ENCODE results near the gene SERTAD1.
A peak's percentile ranks its signal among the peaks of the same experiment; 100 is the strongest.
"Not testable (repeated sequence)": the region's sequence is repeated elsewhere in the genome, so short reads cannot be mapped to it uniquely, and the experiment has no call there.

The SERTAD1 gene

GRCh38 chr19:40463587-40464037 lies 37.8 kb upstream of the SERTAD1 start:
- H3K4me3 ChIP-seq (ENCODE audit: low read depth, low read length); H3K9me3 ChIP-seq (ENCODE audit: control insufficient read depth, insufficient read depth, low read length); H3K36me3 ChIP-seq (ENCODE audit: control insufficient read depth, insufficient read depth, low read length); H3K4me1 ChIP-seq (ENCODE audit: control insufficient read depth, insufficient read depth, low read length); H3K9ac ChIP-seq (ENCODE audit: low read depth, low read length): not testable (repeated sequence)
- H3K27me3 ChIP-seq (ENCODE audit: control insufficient read depth, insufficient read depth, low read length): peaks cover 23% of the 10 kb centered on the region

DNA sequence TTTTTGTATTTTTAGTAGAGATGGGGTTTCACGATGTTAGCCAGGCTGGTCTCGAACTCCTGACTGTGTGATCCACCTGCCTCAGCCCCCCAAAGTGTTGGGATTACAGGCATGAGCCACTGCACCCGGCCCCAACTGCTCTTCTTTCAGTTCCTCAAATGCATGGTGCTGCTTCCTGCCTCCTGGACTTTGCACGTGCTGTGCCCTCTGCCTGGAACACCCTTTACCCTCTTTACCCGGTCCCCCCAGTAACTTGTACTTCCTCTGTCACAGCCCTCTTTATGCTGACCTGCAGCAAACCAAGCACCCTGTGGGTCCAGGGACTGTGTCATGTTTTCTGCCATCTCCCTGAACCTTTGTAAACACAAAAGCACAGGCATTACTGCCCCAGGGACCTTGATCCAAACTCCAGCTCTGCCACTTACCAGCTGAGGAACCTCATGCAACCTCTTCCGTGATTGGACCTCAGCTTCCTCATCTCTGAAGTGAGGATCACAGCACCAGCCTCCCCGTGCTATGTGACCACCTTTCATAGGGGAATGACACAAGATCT lies 36.0 kb upstream of the SERTAD1 start:
- Histone ChIP-seq H3K9ac (ENCODE audit: low read depth, low read length) (no peak overlapping the region), H3K9me3 (ENCODE audit: control insufficient read depth, insufficient read depth, low read length) (no peaks in the 10 kb centered on the region), H3K27me3 (ENCODE audit: control insufficient read depth, insufficient read depth, low read length) (peaks cover 8% of the 10 kb centered on the region), H3K36me3 (ENCODE audit: control insufficient read depth, insufficient read depth, low read length) (no peaks in the 10 kb centered on the region), H3K4me3 (ENCODE audit: low read depth, low read length) (no peak overlapping the region), H3K4me1 (ENCODE audit: control insufficient read depth, insufficient read depth, low read length) (peaks cover 3% of the 10 kb centered on the region)

GRCh38 chr19:40460185-40460584 lies 34.4 kb upstream of the SERTAD1 start:
- Histone ChIP-seq H3K27me3 (ENCODE audit: control insufficient read depth, insufficient read depth, low read length) (no peaks in the 10 kb centered on the region), H3K4me3 (ENCODE audit: low read depth, low read length) (no peak overlapping the region), H3K9me3 (ENCODE audit: control insufficient read depth, insufficient read depth, low read length) (no peaks in the 10 kb centered on the region), H3K36me3 (ENCODE audit: control insufficient read depth, insufficient read depth, low read length) (no peaks in the 10 kb centered on the region), H3K9ac (ENCODE audit: low read depth, low read length) (no peak overlapping the region), H3K4me1 (ENCODE audit: control insufficient read depth, insufficient read depth, low read length) (no peaks in the 10 kb centered on the region)

- H3K27me3 ChIP-seq (ENCODE audit: control insufficient read depth, insufficient read depth, low read length): no peaks in the 10 kb centered on the region
- no peaks in the 10 kb centered on the region for H3K4me1 ChIP-seq (ENCODE audit: control insufficient read depth, insufficient read depth, low read length)
- no peaks in the 10 kb centered on the region for H3K36me3 ChIP-seq (ENCODE audit: control insufficient read depth, insufficient read depth, low read length)
- H3K9me3 ChIP-seq (ENCODE audit: control insufficient read depth, insufficient read depth, low read length): no peaks in the 10 kb centered on the region
- no peak overlapping the region for H3K9ac ChIP-seq (ENCODE audit: low read depth, low read length)
- no peak overlapping the region for H3K4me3 ChIP-seq (ENCODE audit: low read depth, low read length)
Measured at GRCh38 chr19:40458597-40458974, 32.8 kb upstream of the SERTAD1 start.

DNA sequence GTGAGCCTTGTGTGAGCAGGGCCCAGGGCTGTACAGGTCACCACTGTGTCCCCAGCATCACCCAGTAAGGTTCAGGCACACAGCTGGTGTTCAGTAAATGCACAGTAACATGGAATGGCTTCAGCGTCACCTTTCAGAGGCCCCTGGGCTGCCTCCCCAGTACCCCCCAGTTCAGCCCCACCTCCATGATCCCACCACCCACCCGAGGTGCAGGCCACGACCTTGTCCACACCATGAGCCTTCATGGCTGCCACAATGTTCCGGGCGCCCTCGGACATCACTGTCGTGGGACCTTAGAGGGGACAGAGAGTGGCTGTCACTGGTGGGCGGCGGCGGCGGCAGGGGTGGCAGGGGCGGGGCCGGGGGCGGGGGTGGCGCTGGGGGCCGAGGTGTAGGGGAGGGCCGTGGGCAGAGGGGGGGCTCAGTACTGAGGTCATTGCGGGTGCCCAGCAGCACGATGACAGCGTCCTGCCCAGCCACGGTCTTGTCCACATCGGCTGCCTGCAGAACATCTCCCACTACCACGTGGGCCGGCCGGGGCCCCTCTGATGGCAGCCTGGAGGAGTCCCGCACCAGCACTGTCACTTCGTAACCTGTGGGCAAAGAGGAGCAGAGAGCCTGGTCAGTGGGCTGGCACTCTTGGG lies 32.3 kb upstream of the SERTAD1 start:
- no peak overlapping the region for H3K4me3 ChIP-seq (ENCODE audit: low read depth, low read length)
- no peaks in the 10 kb centered on the region for H3K27me3 ChIP-seq (ENCODE audit: control insufficient read depth, insufficient read depth, low read length)
- H3K4me1 ChIP-seq (ENCODE audit: control insufficient read depth, insufficient read depth, low read length): no peaks in the 10 kb centered on the region
- H3K9ac ChIP-seq (ENCODE audit: low read depth, low read length): no peak overlapping the region
- H3K36me3 ChIP-seq (ENCODE audit: control insufficient read depth, insufficient read depth, low read length): no peaks in the 10 kb centered on the region
- no peaks in the 10 kb centered on the region for H3K9me3 ChIP-seq (ENCODE audit: control insufficient read depth, insufficient read depth, low read length)

DNA sequence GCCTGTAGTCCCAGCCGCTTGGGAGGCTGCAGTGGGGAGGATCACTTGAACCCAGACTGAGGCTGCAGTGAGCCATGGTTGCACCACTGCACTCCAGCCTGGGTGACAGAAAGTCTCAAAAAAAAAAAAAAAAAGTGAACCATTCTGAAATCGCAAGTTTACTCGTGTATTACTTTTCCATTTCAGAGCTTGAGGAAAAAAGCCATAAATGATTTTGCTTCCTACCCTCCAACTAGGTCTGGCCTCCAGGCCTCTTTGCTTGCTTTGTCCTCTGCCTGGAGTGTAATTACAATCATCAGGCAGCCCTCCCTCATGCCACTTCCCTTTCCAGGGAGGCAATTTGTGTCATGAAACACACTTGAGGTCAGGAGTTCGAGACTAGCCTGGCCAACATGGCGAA lies 31.3 kb upstream of the SERTAD1 start:
- Histone ChIP-seq H3K9me3 (ENCODE audit: control insufficient read depth, insufficient read depth, low read length) (no peaks in the 10 kb centered on the region), H3K36me3 (ENCODE audit: control insufficient read depth, insufficient read depth, low read length) (no peaks in the 10 kb centered on the region), H3K9ac (ENCODE audit: low read depth, low read length) (no peak overlapping the region), H3K4me1 (ENCODE audit: control insufficient read depth, insufficient read depth, low read length) (no peaks in the 10 kb centered on the region), H3K4me3 (ENCODE audit: low read depth, low read length) (no peak overlapping the region), H3K27me3 (ENCODE audit: control insufficient read depth, insufficient read depth, low read length) (no peaks in the 10 kb centered on the region)

DNA sequence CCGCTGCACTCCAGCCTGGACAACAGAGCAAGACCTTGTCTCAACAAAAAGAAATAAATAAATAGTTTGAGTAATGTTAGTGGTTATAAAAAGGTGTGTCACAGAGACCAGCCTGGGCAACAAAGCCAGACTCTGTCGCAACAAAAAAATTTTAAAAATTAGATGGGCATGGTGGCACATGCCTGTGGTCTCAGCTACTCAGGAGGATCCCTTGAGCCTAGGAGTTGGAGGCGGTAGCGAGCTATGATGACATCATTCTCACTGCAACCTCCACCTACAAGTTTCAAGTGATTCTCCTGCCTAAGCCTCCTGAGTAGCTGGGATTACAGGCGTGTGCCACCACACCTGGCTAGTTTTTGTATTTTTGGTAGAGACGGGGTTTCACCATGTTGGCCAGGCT lies 28.2 kb upstream of the SERTAD1 start:
- H3K27me3 ChIP-seq (ENCODE audit: control insufficient read depth, insufficient read depth, low read length); H3K36me3 ChIP-seq (ENCODE audit: control insufficient read depth, insufficient read depth, low read length); H3K4me3 ChIP-seq (ENCODE audit: low read depth, low read length); H3K4me1 ChIP-seq (ENCODE audit: control insufficient read depth, insufficient read depth, low read length); H3K9ac ChIP-seq (ENCODE audit: low read depth, low read length); H3K9me3 ChIP-seq (ENCODE audit: control insufficient read depth, insufficient read depth, low read length): not testable (repeated sequence)

- H3K9ac ChIP-seq (ENCODE audit: low read depth, low read length): no peak overlapping the region
- H3K36me3 ChIP-seq (ENCODE audit: control insufficient read depth, insufficient read depth, low read length): no peaks in the 10 kb centered on the region
- H3K4me3 ChIP-seq (ENCODE audit: low read depth, low read length): no peak overlapping the region
- no peaks in the 10 kb centered on the region for H3K27me3 ChIP-seq (ENCODE audit: control insufficient read depth, insufficient read depth, low read length)
- H3K9me3 ChIP-seq (ENCODE audit: control insufficient read depth, insufficient read depth, low read length): no peaks in the 10 kb centered on the region
- no peaks in the 10 kb centered on the region for H3K4me1 ChIP-seq (ENCODE audit: control insufficient read depth, insufficient read depth, low read length)
Measured at GRCh38 chr19:40453151-40453735, 27.5 kb upstream of the SERTAD1 start.

- Histone ChIP-seq H3K9ac (ENCODE audit: low read depth, low read length) (no peak overlapping the region), H3K36me3 (ENCODE audit: control insufficient read depth, insufficient read depth, low read length) (no peaks in the 10 kb centered on the region)
Measured at GRCh38 chr19:40452016-40452415, 26.2 kb upstream of the SERTAD1 start.

GRCh38 chr19:40450664-40451063 lies 24.9 kb upstream of the SERTAD1 start:
- Histone ChIP-seq H3K9ac (ENCODE audit: low read depth, low read length) (no peak overlapping the region), H3K36me3 (ENCODE audit: control insufficient read depth, insufficient read depth, low read length) (no peaks in the 10 kb centered on the region), H3K9me3 (ENCODE audit: control insufficient read depth, insufficient read depth, low read length) (no peaks in the 10 kb centered on the region)

More at GRCh38 chr19:40452016-40452415, 26.2 kb upstream of the SERTAD1 start:
- Histone ChIP-seq H3K4me1 (ENCODE audit: control insufficient read depth, insufficient read depth, low read length) (no peaks in the 10 kb centered on the region), H3K9me3 (ENCODE audit: control insufficient read depth, insufficient read depth, low read length) (no peaks in the 10 kb centered on the region), H3K4me3 (ENCODE audit: low read depth, low read length) (no peak overlapping the region), H3K27me3 (ENCODE audit: control insufficient read depth, insufficient read depth, low read length) (no peaks in the 10 kb centered on the region)

GRCh38 chr19:40449506-40449905 lies 23.7 kb upstream of the SERTAD1 start:
- H3K9ac ChIP-seq (ENCODE audit: low read depth, low read length): no peak overlapping the region
- H3K9me3 ChIP-seq (ENCODE audit: control insufficient read depth, insufficient read depth, low read length): no peaks in the 10 kb centered on the region
- no peak overlapping the region for H3K4me3 ChIP-seq (ENCODE audit: low read depth, low read length)

More at GRCh38 chr19:40450664-40451063, 24.9 kb upstream of the SERTAD1 start:
- H3K4me1 ChIP-seq (ENCODE audit: control insufficient read depth, insufficient read depth, low read length): peaks cover 8% of the 10 kb centered on the region
- no peak overlapping the region for H3K4me3 ChIP-seq (ENCODE audit: low read depth, low read length)
- no peaks in the 10 kb centered on the region for H3K27me3 ChIP-seq (ENCODE audit: control insufficient read depth, insufficient read depth, low read length)

GRCh38 chr19:40446263-40446784 lies 20.5 kb upstream of the SERTAD1 start:
- peaks cover 16% of the 10 kb centered on the region for H3K4me1 ChIP-seq (ENCODE audit: control insufficient read depth, insufficient read depth, low read length)
- H3K36me3 ChIP-seq (ENCODE audit: control insufficient read depth, insufficient read depth, low read length): peaks cover 4% of the 10 kb centered on the region
- H3K9ac ChIP-seq (ENCODE audit: low read depth, low read length): peak overlapping the region; percentile 56
- H3K9me3 ChIP-seq (ENCODE audit: control insufficient read depth, insufficient read depth, low read length): no peaks in the 10 kb centered on the region
- H3K4me3 ChIP-seq (ENCODE audit: low read depth, low read length): peak overlapping the region; percentile 14
- no peaks in the 10 kb centered on the region for H3K27me3 ChIP-seq (ENCODE audit: control insufficient read depth, insufficient read depth, low read length)

More at GRCh38 chr19:40449506-40449905, 23.7 kb upstream of the SERTAD1 start:
- Histone ChIP-seq H3K27me3 (ENCODE audit: control insufficient read depth, insufficient read depth, low read length) (no peaks in the 10 kb centered on the region), H3K36me3 (ENCODE audit: control insufficient read depth, insufficient read depth, low read length) (no peaks in the 10 kb centered on the region), H3K4me1 (ENCODE audit: control insufficient read depth, insufficient read depth, low read length) (peaks cover 11% of the 10 kb centered on the region)
